ENCODE results near the gene FAM3C.

FAM3C gene

DNA sequence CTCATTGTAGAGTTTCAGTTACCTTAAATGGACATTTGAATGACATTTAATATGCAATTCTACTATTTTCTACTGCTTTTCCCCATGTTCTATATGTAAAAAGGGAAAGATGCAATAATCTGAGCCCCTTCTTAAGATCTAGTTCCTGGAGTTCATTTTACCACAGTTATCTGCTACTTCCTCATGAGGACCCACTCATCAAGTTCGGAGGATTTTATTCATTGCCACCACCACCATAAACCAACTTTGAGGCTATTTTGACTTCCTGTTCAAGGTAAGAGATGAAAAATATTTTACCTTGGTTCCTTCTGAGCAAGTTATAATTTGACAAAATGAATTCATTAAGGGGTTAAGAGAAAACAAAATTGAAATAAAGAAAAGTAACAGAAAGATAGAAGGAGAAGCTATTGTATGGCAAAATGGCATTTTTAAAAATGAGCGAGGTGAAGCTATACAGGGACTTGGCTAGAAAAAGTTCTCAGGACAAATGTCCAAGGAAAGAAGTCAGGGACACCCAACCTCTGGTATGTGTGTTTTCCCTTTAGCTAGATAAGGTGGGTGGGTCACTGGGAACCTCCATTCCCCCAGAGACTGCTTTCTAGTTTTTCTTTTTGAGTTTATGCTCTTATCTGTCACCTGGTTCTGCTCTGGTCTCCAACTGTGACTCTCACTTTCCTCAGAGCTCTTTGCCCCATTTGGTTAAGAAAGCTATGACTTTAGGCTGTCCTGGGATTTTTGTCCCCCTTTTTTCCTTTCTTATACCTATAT is 14.9 kb upstream of the FAM3C start:
- no peak overlapping the region for H3K4me3 ChIP-seq (replicated peaks; ENCODE audit: low read depth, low read length)
- DNase-seq (ENCODE audit: extremely low read depth, low read depth), result no peak
- TF ChIP-seq, protein P1, sequence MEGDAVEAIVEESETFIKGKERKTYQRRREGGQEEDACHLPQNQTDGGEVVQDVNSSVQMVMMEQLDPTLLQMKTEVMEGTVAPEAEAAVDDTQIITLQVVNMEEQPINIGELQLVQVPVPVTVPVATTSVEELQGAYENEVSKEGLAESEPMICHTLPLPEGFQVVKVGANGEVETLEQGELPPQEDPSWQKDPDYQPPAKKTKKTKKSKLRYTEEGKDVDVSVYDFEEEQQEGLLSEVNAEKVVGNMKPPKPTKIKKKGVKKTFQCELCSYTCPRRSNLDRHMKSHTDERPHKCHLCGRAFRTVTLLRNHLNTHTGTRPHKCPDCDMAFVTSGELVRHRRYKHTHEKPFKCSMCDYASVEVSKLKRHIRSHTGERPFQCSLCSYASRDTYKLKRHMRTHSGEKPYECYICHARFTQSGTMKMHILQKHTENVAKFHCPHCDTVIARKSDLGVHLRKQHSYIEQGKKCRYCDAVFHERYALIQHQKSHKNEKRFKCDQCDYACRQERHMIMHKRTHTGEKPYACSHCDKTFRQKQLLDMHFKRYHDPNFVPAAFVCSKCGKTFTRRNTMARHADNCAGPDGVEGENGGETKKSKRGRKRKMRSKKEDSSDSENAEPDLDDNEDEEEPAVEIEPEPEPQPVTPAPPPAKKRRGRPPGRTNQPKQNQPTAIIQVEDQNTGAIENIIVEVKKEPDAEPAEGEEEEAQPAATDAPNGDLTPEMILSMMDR (IDR thresholded peaks at IDR 0.05; ENCODE audit: low read depth, low read length, missing control alignments), result no peak

DNA sequence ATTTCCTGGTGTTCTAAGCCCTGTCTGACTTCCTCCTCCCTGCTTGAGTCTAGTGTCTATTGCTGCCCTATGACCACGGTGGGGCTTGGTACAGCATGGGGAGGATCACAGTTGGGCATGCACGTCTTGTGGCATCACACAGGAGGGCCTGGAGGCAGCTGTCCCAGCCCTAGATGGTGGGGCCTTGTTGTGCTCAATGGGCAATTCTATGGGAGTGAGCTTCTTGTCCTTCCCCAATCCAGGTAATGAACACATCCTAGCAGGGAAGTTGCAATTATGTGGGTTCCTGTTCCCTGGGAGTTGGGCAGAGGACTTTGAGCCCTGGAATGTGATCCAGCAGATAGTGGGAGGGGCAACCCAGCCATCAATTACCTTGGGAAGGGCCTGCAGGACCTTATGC is 10.8 kb upstream of the FAM3C start:
- no peak for DNase-seq (ENCODE audit: extremely low read depth, low read depth)
- TF ChIP-seq, protein P1 (IDR thresholded peaks at IDR 0.05; ENCODE audit: low read depth, low read length, missing control alignments), result no peak
- no peak overlapping the region for H3K4me3 ChIP-seq (replicated peaks; ENCODE audit: low read depth, low read length)

DNA sequence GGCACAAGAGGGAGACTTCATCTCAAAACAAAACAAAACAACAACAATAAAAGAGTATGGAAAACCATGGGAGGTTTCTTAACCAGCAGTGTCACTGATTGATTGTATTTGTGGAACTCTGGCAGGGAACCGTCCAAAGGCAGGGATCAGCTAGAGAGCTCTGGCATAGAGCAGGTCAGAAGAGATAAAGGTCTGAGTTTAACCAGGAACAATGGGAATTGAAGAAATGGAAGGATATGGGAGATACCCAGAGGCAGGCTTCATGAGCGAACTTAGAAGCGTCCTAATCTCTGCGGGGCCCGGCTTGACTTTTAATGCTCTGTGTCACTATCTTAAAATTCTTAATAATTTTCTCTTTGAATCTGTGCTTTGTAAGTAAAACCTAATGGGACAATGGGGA is 10.4 kb upstream of the FAM3C start:
- TF ChIP-seq, protein P1 (IDR thresholded peaks at IDR 0.05; ENCODE audit: low read depth, low read length, missing control alignments), result no peak
- no peak for DNase-seq (ENCODE audit: extremely low read depth, low read depth)
- H3K4me3 ChIP-seq (replicated peaks; ENCODE audit: low read depth, low read length), result no peak overlapping the region

DNA sequence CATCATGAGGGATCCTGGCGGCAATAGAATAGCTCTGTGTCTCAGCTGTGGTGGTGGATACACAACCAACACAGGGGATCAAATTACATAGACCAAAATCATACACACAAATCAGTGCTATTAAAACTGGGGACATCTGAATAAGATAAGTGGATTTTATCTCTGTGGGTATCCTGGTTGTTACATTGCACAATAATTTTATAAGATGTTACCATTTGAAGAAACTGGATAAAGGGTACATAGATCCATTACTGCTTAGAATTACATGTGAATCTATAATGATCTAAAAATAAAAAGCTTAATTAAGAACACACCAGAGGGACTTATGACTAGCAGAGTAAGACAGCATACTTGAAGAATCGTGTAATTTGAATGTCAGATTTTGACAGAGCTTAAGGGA is 8.2 kb upstream of the FAM3C start:
- no peak for DNase-seq (ENCODE audit: extremely low read depth, low read depth)
- H3K4me3 ChIP-seq (replicated peaks; ENCODE audit: low read depth, low read length), result no peak overlapping the region
- TF ChIP-seq, protein P1 (IDR thresholded peaks at IDR 0.05; ENCODE audit: low read depth, low read length, missing control alignments), result no peak

DNA sequence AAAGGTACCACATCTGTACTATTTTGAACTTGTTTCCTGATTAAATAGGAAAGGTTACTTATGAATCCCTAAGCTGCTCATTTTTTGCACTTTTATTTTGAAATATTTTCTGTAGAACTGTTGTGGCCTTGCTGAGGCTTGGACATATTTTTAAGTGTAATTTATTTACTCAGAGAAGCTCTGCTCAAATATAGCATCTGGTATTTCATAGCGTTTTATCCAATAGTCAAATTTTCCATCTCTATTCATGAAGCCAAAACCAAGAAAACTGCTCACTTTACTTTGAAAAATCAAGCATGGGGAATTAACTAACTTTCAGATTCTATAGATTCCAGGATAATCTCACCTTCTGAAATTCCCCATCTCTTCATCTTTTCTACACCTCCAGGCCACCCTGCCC is 6.6 kb upstream of the FAM3C start:
- H3K4me3 ChIP-seq (replicated peaks; ENCODE audit: low read depth, low read length), result no peak overlapping the region
- DNase-seq (ENCODE audit: extremely low read depth, low read depth), result no peak
- TF ChIP-seq, protein P1 (IDR thresholded peaks at IDR 0.05; ENCODE audit: low read depth, low read length, missing control alignments), result no peak

DNA sequence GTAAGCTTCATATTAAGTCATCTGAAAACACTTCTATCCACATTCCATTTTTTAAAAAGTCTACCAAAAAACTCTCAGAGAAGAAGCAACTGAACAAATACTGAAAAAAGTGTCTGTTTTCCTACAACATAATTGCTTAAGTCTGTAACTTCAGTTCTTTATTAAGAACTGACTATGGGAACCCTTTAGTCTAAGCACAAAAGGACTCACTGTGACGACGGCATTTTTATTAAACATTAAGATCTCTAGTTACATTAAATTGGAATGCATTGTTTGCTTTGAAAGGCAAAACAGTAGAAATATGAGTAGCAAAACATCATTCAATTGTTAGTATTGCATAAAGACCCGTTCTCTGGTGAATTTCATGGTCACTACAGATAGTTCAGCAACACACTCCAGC is 5.8 kb upstream of the FAM3C start:
- DNase-seq (ENCODE audit: extremely low read depth, low read depth), result no peak
- H3K4me3 ChIP-seq (replicated peaks; ENCODE audit: low read depth, low read length), result no peak overlapping the region
- TF ChIP-seq, protein P1 (IDR thresholded peaks at IDR 0.05; ENCODE audit: low read depth, low read length, missing control alignments), result no peak

DNA sequence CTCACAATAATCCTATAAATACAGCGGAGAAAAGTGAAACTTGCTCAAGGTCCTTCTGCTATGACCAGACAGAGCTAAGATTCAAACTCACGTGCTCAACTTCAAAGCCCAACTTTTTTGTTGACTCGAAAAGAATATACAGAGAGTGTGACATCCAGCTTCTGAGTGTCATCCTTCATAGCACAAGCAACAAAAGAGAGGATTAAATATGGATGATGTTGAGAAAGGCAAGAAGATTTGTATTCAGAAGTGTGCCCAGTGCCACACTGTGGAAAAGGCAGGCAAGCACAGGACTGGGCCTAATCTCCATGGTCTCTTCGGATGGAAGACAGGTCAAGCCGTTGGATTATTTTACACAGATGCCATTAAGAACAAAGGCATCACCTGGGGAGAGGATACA is 2.1 kb upstream of the FAM3C start:
- TF ChIP-seq, protein P1 (IDR thresholded peaks at IDR 0.05; ENCODE audit: low read depth, low read length, missing control alignments), result no peak
- H3K4me3 ChIP-seq (replicated peaks; ENCODE audit: low read depth, low read length), result no peak overlapping the region
- no peak for DNase-seq (ENCODE audit: extremely low read depth, low read depth)

Data from HFF-Myc (cell line).